GM18867 (cell line): ENCODE measurements around the gene MPI.
A peak's percentile ranks its signal among the peaks of the same experiment; 100 is the strongest.
"Not testable (repeated sequence)": the region's sequence is repeated elsewhere in the genome, so short reads cannot be mapped to it uniquely, and the experiment has no call there.

Experiments
- ATAC-seq: cut with Tn5 transposase; IDR thresholded peaks from one replicate; pipeline ENCODE4 v1.9.1; 2021; ENCODE audit warnings: mild to moderate bottlenecking, moderate library complexity; ENCODE audit not compliant: unreplicated experiment

The MPI gene

GRCh38 chr15:74863239-74864056, 26.4 kb upstream of the MPI start:
- no peak for ATAC-seq

GRCh38 chr15:74864296-74864695, 25.5 kb upstream of the MPI start:
- ATAC-seq = no peak

DNA sequence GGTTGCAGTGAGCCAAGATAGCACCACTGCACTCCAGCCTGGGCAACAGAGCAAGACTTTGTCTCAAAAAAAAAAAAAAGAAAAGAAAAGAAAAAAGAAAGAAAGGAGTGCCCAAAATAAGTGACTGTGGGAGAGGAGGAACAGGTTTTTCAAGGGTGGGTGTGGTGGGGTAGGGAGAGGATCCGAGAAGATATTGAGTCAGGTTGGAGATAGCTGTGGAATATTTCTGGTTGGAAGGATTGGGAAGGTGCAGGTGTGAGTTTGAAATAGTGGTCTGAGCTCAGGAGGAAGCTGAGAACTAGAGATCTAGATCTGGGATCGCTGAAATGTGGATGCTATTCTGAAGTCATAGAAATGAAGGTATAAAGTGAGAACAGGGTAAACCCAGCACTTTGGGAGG, 24.5 kb upstream of the MPI start:
- no peak for ATAC-seq

- ATAC-seq = no peak
Observed at GRCh38 chr15:74866090-74866489, 23.8 kb upstream of the MPI start.

DNA sequence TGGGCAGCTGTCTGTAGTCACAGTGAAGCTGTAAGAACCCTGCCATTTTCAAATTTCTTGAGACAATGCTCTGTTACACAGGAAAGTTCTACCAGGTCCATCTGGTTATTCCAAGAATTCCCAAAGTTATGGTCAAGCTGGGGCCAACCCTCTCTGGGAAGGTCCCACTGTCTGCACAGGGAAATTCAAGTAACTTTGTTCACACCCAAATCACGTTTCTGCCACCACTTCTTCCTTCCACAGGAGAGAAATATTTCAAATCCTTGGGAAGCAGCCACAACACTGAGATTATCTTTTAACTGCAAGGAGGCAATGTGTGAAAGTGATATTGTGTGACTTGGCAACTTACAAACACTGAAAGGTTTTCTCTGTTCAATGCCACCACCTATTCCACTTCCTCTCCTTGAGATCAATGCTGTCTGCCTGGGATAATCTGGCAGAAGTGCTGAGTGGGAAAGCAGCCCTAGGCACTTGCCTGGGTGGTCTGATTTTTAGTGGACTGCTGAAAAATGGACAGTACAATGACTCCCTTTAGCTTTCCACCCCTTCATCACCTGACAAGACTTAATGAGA, 22.3 kb upstream of the MPI start:
- no peak for ATAC-seq

DNA sequence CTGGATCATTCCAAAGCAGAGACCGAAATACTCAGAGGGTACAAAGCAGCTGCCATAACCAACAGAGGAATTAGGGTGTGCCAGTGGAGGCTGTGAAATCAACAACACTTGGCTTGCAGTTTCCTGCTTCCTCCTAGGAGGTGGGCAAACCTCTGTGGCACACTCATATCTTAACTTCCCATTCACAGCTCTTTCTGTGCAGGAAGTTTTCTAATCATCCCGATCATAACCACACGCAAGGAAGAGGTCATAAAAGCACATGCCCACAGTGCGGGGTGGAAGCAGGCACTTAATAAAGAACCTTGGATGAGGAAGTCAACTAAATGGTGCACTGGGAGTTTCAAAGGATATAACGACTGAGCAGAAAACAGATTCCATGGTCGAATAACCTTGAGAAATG, 21.8 kb upstream of the MPI start:
- no peak for ATAC-seq

DNA sequence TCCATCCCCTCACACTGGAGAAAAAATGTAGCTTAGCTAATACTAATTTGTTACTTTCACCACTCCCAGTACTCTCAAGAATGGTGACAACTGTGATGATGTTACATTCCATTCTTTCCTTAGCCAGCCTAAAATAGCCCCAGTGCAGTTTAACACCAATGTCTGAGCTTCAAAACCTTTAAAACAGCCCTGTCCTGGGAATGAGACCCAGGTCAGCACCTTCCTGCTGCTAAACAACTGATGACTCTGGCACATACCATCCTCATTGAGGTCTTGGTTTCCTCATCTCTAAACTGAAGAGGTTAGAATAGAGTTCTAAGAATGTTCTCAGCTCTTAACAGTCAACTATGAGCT, 20.5 kb upstream of the MPI start:
- no peak for ATAC-seq

GRCh38 chr15:74869726-74870407, 20.0 kb upstream of the MPI start:
- peak; percentile 42 for ATAC-seq

DNA sequence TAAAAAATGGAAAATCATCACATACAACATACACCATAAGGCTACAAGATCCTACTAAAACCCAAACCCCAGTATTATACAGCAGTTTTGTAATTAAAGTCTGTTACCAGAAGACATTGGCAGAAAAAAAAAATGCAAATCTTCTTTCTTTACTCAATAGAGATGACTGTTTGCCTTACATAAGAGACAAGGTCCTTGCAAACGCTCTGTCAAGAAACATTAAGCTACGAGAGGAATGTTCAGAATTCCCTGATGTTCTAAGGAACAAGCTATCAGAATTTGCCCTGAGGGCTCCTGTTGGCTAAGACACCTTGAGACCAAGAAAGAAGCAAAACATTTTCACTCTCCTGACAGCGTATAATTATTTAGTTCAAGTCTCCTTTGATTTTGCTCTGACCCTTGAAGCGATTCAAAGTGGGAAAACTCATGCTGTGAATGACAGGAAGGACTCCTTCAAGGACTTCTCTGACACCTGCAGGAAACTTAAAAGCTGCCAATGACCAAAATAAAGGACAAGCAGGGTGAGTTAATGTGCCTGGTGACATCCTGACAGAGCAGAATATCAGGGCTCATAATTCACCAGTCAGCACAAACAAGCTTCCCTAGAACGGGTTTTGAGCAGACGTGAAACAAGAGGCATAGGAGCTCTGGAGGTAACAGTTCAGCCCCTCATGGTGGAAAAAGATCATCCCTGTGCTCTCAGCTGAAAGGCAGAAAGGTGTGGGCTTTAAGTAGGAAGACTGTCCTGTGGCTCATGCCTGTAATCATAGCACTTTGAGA, 19.2 kb upstream of the MPI start:
- no peak for ATAC-seq

GRCh38 chr15:74872702-74873035, 17.2 kb upstream of the MPI start:
- no peak for ATAC-seq

- ATAC-seq = peak; percentile 74
Observed at GRCh38 chr15:74873036-74873755, 16.6 kb upstream of the MPI start, which contains the start of gene SCAMP2. Gene SCAMP2 (minus strand): TSS chr15:74873365. CDS start chr15:74873255, 110 bp downstream.

GRCh38 chr15:74873756-74874424, 16.0 kb upstream of the MPI start:
- ATAC-seq = no peak

DNA sequence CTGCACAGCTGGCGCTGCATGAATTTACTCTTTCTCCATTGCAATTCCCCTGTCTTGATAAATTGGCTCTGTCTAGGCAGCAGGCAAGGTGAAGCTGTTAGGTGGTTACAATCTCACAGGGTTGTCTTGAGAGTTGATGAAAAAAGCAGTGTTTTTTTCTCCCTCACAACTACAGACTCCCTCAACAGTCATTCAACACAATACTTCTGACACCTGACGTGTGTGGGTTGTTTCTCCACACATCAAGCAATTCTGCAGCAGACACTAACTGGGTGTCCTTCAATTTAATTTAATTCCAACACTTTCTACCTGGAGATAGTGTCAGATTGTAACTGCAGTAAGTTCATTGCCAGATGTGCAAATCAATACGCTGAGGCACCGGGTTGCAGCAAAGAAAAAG, 11.6 kb upstream of the MPI start:
- ATAC-seq = no peak

- ATAC-seq = no peak
Observed at GRCh38 chr15:74882528-74882927, 7.3 kb upstream of the MPI start.

GRCh38 chr15:74884428-74885223, 5.2 kb upstream of the MPI start:
- no peak for ATAC-seq

- no peak for ATAC-seq
Observed at GRCh38 chr15:74885461-74885860, 4.4 kb upstream of the MPI start.

DNA sequence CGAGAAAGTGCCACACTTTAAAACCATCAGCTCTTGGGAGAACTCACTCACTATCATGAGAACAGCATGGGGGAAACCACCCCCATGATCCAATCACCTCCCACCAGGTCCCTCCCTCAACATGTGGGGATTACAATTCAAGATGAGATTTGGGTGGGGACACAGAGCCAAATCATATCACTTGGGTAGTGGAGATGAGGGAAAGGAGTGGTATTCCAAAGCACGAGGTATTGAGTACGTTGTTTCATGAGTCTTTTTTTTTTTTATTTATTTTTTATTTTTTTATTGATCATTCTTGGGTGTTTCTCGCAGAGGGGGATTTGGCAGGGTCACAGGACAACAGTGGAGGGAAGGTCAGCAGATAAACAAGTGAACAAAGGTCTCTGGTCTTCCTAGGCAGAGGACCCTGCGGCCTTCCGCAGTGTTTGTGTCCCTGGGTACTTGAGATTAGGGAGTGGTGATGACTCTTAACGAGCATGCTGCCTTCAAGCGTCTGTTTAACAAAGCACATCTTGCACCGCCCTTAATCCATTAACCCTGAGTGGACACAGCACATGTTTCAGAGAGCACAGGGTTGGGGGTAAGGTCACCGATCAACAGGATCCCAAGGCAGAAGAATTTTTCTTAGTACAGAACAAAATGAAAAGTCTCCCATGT, 2.2 kb upstream of the MPI start:
- not testable (repeated sequence) for ATAC-seq

- ATAC-seq = no peak
Observed at GRCh38 chr15:74888716-74889115, 1.1 kb upstream of the MPI start.

GRCh38 chr15:74889390-74889882, 406 bp upstream of the MPI start:
- ATAC-seq = no peak
